Keratinocyte (primary cell): ENCODE measurements around the gene HEATR1. TPM values are rescaled to one million over a fixed set of nuclear protein-coding genes. Genes with fewer than 3 reads are reported as not detected.

Experiments
- DNase-seq: peaks from one replicate; pipeline ENCODE4 v3.0.0-alpha.2; 2011; ENCODE audit warnings: low read depth, missing footprints, low spot score
- FAIRE-seq: peaks from 2 replicates; lab custom pipeline; 2011; peaks lifted over from hg19 to GRCh38; lab: Jason Lieb, UNC
- H2AFZ ChIP-seq: 2 replicates; pipeline ENCODE4 v1.6.0; 2012; ENCODE audit warnings: low read length, control low read depth, inconsistent platforms; ENCODE audit not compliant: control insufficient read depth
- H3K27ac ChIP-seq: 2 replicates; pipeline ENCODE4 v1.5.1; 2011; ENCODE audit warnings: low read length; ENCODE audit not compliant: control insufficient read depth, insufficient read depth
- H3K27me3 ChIP-seq: 3 replicates; pipeline ENCODE4 v1.6.0; 2011; ENCODE audit warnings: low read length; ENCODE audit not compliant: control insufficient read depth, insufficient read depth; ENCODE audit errors: extremely low read depth
- H3K36me3 ChIP-seq, 2 experiments: 2 replicates in 1 of 2; 3 replicates in 1 of 2; pipeline ENCODE4 v1.5.1; 2011; ENCODE audit warnings: low read length in 2 of 2, mild to moderate bottlenecking in 1 of 2; ENCODE audit not compliant: control insufficient read depth in 2 of 2, insufficient read depth in 2 of 2; ENCODE audit errors: extremely low read depth in 1 of 2
- H3K4me1 ChIP-seq: 3 replicates; pipeline ENCODE4 v1.5.1; 2011; ENCODE audit warnings: low read length; ENCODE audit not compliant: control insufficient read depth, insufficient read depth; ENCODE audit errors: extremely low read depth
- H3K4me2 ChIP-seq: 3 replicates; pipeline ENCODE4 v1.6.0; 2011; ENCODE audit warnings: low read depth, low read length; ENCODE audit not compliant: control insufficient read depth, insufficient read depth; ENCODE audit errors: extremely low read depth
- H3K4me3 ChIP-seq, 3 experiments: fragments of 200-600 bp in 1 of 3; sonication (generic) in 1 of 3; 2 replicates in 2 of 3; 3 replicates in 1 of 3; pipeline ENCODE4 v1.5.1; 2011 to 2016; ENCODE audit warnings: low read length in 3 of 3, mild to moderate bottlenecking in 3 of 3, control low read depth in 2 of 3, inconsistent platforms in 1 of 3, low read depth in 1 of 3, mixed read lengths in 1 of 3, mixed run types in 1 of 3, moderate library complexity in 1 of 3; ENCODE audit not compliant: control insufficient read depth in 2 of 3, insufficient read depth in 2 of 3; ENCODE audit errors: extremely low read depth in 1 of 3
- H3K79me2 ChIP-seq: 2 replicates; pipeline ENCODE4 v1.6.0; 2012; ENCODE audit warnings: low read length; ENCODE audit not compliant: control insufficient read depth, insufficient read depth
- H3K9ac ChIP-seq: 3 replicates; pipeline ENCODE4 v1.6.0; 2011; ENCODE audit warnings: low read length; ENCODE audit not compliant: control insufficient read depth, insufficient read depth; ENCODE audit errors: extremely low read depth
- H3K9me1 ChIP-seq: 3 replicates; pipeline ENCODE4 v1.6.0; 2011; ENCODE audit warnings: low read length; ENCODE audit not compliant: control insufficient read depth, insufficient read depth; ENCODE audit errors: extremely low read depth
- H3K9me3 ChIP-seq: 2 replicates; pipeline ENCODE4 v1.5.1; 2012; ENCODE audit warnings: low read depth, low read length; ENCODE audit not compliant: control insufficient read depth
- H4K20me1 ChIP-seq: 3 replicates; pipeline ENCODE4 v1.6.0; 2011; ENCODE audit warnings: low read length; ENCODE audit not compliant: control insufficient read depth, insufficient read depth; ENCODE audit errors: extremely low read depth
- EZH2 ChIP-seq: IDR thresholded peaks from one replicate; pipeline ENCODE4 v1.6.1; 2012; ENCODE audit warnings: inconsistent platforms, mild to moderate bottlenecking, low read length, moderate library complexity
- dilution Hi-C: fragments of 300-500 bp; cut with MboI; formaldehyde crosslinking; loops from one replicate; pipeline ENCODE4 v1.7.0; 2020; ENCODE audit warnings: low sequenced_read_pairs; ENCODE audit not compliant: extremely low pct_ligation_motif_present
- polyA plus RNA-seq, 5 experiments: library from polyadenylated mRNA; depleted of rRNA in 3 of 5; stranded (reverse) in 3 of 5; stranded (forward) in 1 of 5; unstranded in 1 of 5; fragments of >200 nt; gene quantifications; 1 replicate in 1 of 5; 2 replicates in 3 of 5; 3 replicates in 1 of 5; pipeline versions ENCODE4 v1.2.1 to v1.2.3, GENCODE V29; 2011 to 2012; ENCODE audit warnings: missing spikeins in 2 of 5, low read depth in 1 of 5, low replicate concordance in 1 of 5
- TF ChIP-seq, protein P1 (sequence below), 3 experiments: IDR thresholded peaks in 1 of 3; conservative IDR thresholded peaks in 1 of 3; optimal IDR thresholded peaks in 1 of 3; 2 replicates in 2 of 3; 3 replicates in 1 of 3; pipeline versions ENCODE3 to v1.5.1; 2011; ENCODE audit warnings: low read length in 3 of 3, mild to moderate bottlenecking in 3 of 3, moderate library complexity in 2 of 3, control low read depth in 1 of 3, inconsistent platforms in 1 of 3; ENCODE audit not compliant: insufficient read depth in 2 of 3; ENCODE audit errors: extremely low read depth in 1 of 3

Gene HEATR1
- polyA plus RNA-seq, 1 donor (not counting 4 experiments of a cell fraction or from before 2014, with no cell fraction given) = 19.5 TPM

GRCh38 chr1:236509203-236509602 is 95.1 kb downstream of the HEATR1 start:
- no peak overlapping the region for H3K9ac ChIP-seq
- TF ChIP-seq, protein P1, sequence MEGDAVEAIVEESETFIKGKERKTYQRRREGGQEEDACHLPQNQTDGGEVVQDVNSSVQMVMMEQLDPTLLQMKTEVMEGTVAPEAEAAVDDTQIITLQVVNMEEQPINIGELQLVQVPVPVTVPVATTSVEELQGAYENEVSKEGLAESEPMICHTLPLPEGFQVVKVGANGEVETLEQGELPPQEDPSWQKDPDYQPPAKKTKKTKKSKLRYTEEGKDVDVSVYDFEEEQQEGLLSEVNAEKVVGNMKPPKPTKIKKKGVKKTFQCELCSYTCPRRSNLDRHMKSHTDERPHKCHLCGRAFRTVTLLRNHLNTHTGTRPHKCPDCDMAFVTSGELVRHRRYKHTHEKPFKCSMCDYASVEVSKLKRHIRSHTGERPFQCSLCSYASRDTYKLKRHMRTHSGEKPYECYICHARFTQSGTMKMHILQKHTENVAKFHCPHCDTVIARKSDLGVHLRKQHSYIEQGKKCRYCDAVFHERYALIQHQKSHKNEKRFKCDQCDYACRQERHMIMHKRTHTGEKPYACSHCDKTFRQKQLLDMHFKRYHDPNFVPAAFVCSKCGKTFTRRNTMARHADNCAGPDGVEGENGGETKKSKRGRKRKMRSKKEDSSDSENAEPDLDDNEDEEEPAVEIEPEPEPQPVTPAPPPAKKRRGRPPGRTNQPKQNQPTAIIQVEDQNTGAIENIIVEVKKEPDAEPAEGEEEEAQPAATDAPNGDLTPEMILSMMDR (optimal IDR thresholded peaks at IDR 0.05 in 1 of 3, IDR thresholded peaks at IDR 0.05 in 1 of 3, conservative IDR thresholded peaks at IDR 0.05 in 1 of 3; ENCODE audit: extremely low read depth in 1 of 3, insufficient read depth in 2 of 3, low read length in 3 of 3) = no peak
- no peak for TF ChIP-seq EZH2
- H3K4me2 ChIP-seq = no peak overlapping the region
- dilution Hi-C loops = no loop called here
- H4K20me1 ChIP-seq = no peaks in the 10 kb centered on the region
- DNase-seq = no peak
- no peak overlapping the region for H3K27ac ChIP-seq
- no peaks in the 10 kb centered on the region for H3K79me2 ChIP-seq
- no peaks in the 10 kb centered on the region for H3K27me3 ChIP-seq
- H3K36me3 ChIP-seq = no peaks in the 10 kb centered on the region
- no peaks in the 10 kb centered on the region for H3K9me1 ChIP-seq
- no peaks in the 10 kb centered on the region for H3K9me3 ChIP-seq
- no peak overlapping the region for H2AFZ ChIP-seq
- FAIRE-seq = no peak
- H3K4me1 ChIP-seq = no peaks in the 10 kb centered on the region
- no peak overlapping the region for H3K4me3 ChIP-seq

GRCh38 chr1:236508593-236509027 is 95.7 kb downstream of the HEATR1 start:
- H3K27me3 ChIP-seq = no peaks in the 10 kb centered on the region
- no peaks in the 10 kb centered on the region for H3K9me3 ChIP-seq
- H3K4me2 ChIP-seq = no peak overlapping the region
- no peak overlapping the region for H3K4me3 ChIP-seq
- H3K79me2 ChIP-seq = no peaks in the 10 kb centered on the region
- H4K20me1 ChIP-seq = no peaks in the 10 kb centered on the region
- H3K4me1 ChIP-seq = no peaks in the 10 kb centered on the region
- no peak overlapping the region for H3K9ac ChIP-seq
- DNase-seq (no peak), FAIRE-seq (no peak)
- no peaks in the 10 kb centered on the region for H3K36me3 ChIP-seq
- H3K9me1 ChIP-seq = no peaks in the 10 kb centered on the region
- no peak for TF ChIP-seq EZH2
- TF ChIP-seq, protein P1 (optimal IDR thresholded peaks at IDR 0.05 in 1 of 3, IDR thresholded peaks at IDR 0.05 in 1 of 3, conservative IDR thresholded peaks at IDR 0.05 in 1 of 3; ENCODE audit: extremely low read depth in 1 of 3, insufficient read depth in 2 of 3, low read length in 3 of 3) = no peak
- dilution Hi-C loops = no loop called here
- H2AFZ ChIP-seq = no peak overlapping the region
- H3K27ac ChIP-seq = no peak overlapping the region
